Upper lobe of left lung (tissue), 6 donors: ENCODE measurements around the gene CCDC85B. TPM values are rescaled to one million over a fixed set of nuclear protein-coding genes. Genes with fewer than 3 reads are reported as not detected.

Experiments
- ATAC-seq, 2 donors: fragments of 200-7000 bp; cut with Tn5 transposase; one replicate each; pipeline ENCODE4 v1.9.1; 2022; ENCODE audit warnings: mild to moderate bottlenecking in 2 of 2, moderate library complexity in 2 of 2; ENCODE audit not compliant: low FRiP score in 2 of 2
- DNase-seq, 2 donors: peaks; one replicate each; pipeline ENCODE4 v3.0.0-alpha.2; 2019 to 2020
- H3K27ac ChIP-seq, 4 donors: fragments of 200-600 bp; sonication (generic); one replicate each; pipeline ENCODE4 v1.5.1; 2016 to 2019
- H3K27me3 ChIP-seq, 4 donors: fragments of 200-600 bp; sonication (generic); one replicate each; pipeline ENCODE4 v1.5.1; 2017 to 2019
- H3K36me3 ChIP-seq, 4 donors: fragments of 200-600 bp; sonication (generic); one replicate each; pipeline ENCODE4 v1.5.1; 2016 to 2019
- H3K4me1 ChIP-seq, 4 donors: fragments of 200-600 bp; sonication (generic); one replicate each; pipeline ENCODE4 v1.5.1; 2018 to 2019
- H3K4me3 ChIP-seq, 4 donors: fragments of 200-600 bp; sonication (generic); one replicate each; pipeline ENCODE4 v1.5.1; 2017 to 2019; ENCODE audit warnings: mild to moderate bottlenecking in 2 of 4, moderate library complexity in 1 of 4
- H3K9me3 ChIP-seq, 4 donors: fragments of 200-600 bp; sonication (generic); one replicate each; pipeline ENCODE4 v1.5.1; 2018 to 2019
- CTCF ChIP-seq, 6 experiments: fragments of 450-650 bp in 4 of 6; fragments of 200-600 bp in 2 of 6; sonication (generic) in 2 of 6; IDR thresholded peaks; one replicate each; pipeline ENCODE4 v1.5.1; 2016 to 2019; ENCODE audit warnings: antibody characterized with exemption in 6 of 6
- EP300 ChIP-seq, 4 donors: sonication (generic); formaldehyde crosslinking; IDR thresholded peaks; one replicate each; pipeline ENCODE4 v1.5.1; 2017; ENCODE audit warnings: antibody characterized with exemption in 4 of 4, control low read depth in 2 of 4
- POLR2A ChIP-seq, 4 donors: fragments of 450-650 bp; IDR thresholded peaks; one replicate each; pipeline ENCODE4 v1.5.1; 2016 to 2017; ENCODE audit warnings: antibody characterized with exemption in 4 of 4, mild to moderate bottlenecking in 2 of 4
- POLR2AphosphoS5 ChIP-seq, 2 donors: sonication (generic); formaldehyde crosslinking; IDR thresholded peaks; one replicate each; pipeline ENCODE4 v1.5.1; 2017; ENCODE audit warnings: antibody characterized with exemption in 2 of 2
- WGBS, 2 donors: methylation state at CpG; one replicate each; pipeline ENCODE4 v1.1.5; 2017 to 2018; 5-methylcytosine and 5-hydroxymethylcytosine counted together
- total RNA-seq, 6 donors: library from RNA; depleted of rRNA in 4 of 6; stranded (reverse); fragments of >200 nt in 4 of 6; gene quantifications; one replicate each; pipeline versions ENCODE4 v1.1.0 to v1.2.1, GENCODE V29; 2016 to 2021
- donor health status: DM: no; HTN: no; CAD: no; lungs with moderate emphysema.
- donor health status: DM: no; HTN: yes; CAD: no; lungs with severe emphysema.

CCDC85B gene
- total RNA-seq, 6 donors from 2014 or later, result 19.9 to 69.7 (median 37.2) TPM

DNA sequence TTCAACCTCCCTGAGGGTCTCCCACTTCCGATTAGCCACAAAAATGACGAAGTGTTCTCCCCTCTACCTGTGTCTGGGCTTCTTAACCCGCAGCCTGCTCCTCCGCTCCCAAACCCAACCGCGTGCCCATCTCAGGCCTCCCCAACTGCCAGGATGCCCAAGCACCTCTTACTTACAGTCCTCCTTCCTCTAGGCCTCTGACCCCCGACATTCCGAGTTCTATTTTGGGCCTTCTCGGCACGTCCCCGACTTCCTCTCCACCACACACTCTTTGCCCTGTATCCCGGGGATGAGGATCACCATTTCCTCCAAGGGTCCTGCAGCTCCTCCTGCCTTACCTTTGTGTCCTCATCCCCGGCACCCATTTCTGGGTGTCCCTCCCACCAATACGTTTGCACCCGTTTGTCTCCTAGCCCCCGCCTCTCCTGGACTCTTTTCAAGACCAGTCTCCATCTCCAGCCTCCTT, 30.6 kb upstream of the CCDC85B start:
- Histone ChIP-seq H3K36me3 (peaks cover 14 to 49% (median 43%) of the 10 kb centered on the region in 4 donors), H3K27me3 (no peaks in the 10 kb centered on the region), H3K4me3 (peak overlapping the region; percentile 66 to 98 (median 88)), H3K27ac (peak overlapping the region; percentile 90 to 99 (median 96)), H3K4me1 (peaks cover 29 to 63% (median 43%) of the 10 kb centered on the region in 4 donors), H3K9me3 (no peaks in the 10 kb centered on the region)
- WGBS, 2 donors, result 1% methylated on average over 16 of the region's 16 CpGs
- TF ChIP-seq POLR2A (IDR thresholded peaks at IDR 0.05) (peak in 1 of 4 donors; percentile 9), POLR2AphosphoS5 (IDR thresholded peaks at IDR 0.05) (no peak)
- DNase-seq, result no peak
- no peak for ATAC-seq

DNA sequence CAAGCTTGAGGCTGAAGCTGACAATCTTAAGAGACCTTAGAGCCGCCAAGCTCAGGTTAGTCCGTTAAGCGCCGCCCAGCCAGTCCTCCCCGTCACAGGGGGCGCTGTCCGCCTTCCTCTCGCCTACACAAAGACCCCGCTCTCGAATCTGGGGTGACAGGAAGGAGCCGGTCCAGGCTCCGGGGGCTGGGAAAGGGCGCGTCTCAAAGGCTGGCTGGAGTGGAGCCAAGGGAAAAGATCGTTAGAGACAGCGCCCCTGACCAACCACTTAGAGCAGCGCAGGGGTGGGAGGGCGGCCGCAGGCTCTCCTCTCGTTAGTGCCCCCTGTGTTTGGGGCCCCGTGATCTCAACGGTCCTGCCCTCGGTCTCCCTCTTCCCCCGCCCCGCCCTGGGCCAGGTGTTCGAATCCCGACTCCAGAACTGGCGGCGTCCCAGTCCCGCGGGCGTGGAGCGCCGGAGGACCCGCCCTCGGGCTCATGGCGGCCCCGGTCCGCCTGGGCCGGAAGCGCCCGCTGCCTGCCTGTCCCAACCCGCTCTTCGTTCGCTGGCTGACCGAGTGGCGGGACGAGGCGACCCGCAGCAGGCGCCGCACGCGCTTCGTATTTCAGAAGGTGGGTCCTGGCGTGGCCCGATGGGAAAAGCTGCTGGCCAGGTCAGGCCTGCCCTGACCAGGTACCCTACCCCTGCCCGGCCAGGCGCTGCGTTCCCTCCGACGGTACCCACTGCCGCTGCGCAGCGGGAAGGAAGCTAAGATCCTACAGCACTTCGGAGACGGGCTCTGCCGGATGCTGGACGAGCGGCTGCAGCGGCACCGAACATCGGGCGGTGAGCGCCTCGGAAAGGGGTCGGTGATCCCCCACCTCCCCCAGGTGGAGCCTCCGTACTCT, 30.0 kb upstream of the CCDC85B start, which contains the start of gene MUS81:
Gene MUS81, plus strand, starts transcription at position 156 of the 887 bp plus-strand sequence. Its CDS starts 321 bp downstream, at position 477.
- WGBS, 2 donors, result 1% methylated on average over 15 to 45 of the region's 78 CpGs

GRCh38 chr11:65861165-65861505, 29.3 kb upstream of the CCDC85B start:
- DNase-seq (peak in 1 of 2 donors; percentile 28), ATAC-seq (no peak)
- Histone ChIP-seq H3K36me3 (peaks cover 12 to 49% (median 42%) of the 10 kb centered on the region in 4 donors), H3K4me3 (peak overlapping the region; percentile 66 to 98 (median 88)), H3K4me1 (peaks cover 16 to 50% (median 34%) of the 10 kb centered on the region in 4 donors), H3K27ac (peak overlapping the region; percentile 90 to 99 (median 96)), H3K9me3 (no peaks in the 10 kb centered on the region), H3K27me3 (no peaks in the 10 kb centered on the region)
- WGBS, 2 donors, result 14 to 15% methylated on average over 8 to 14 of the region's 14 CpGs
- TF ChIP-seq CTCF (IDR thresholded peaks at IDR 0.05), result no peak
- TF ChIP-seq POLR2A (IDR thresholded peaks at IDR 0.05), result no peak
- TF ChIP-seq POLR2AphosphoS5 (IDR thresholded peaks at IDR 0.05), result no peak
- no peak for TF ChIP-seq EP300 (IDR thresholded peaks at IDR 0.05)

More for the DNA sequence above, 30.0 kb upstream of the CCDC85B start, which contains the start of gene MUS81:
- ATAC-seq, result peak; percentile 81 to 92
- Histone ChIP-seq H3K36me3 (peaks cover 13 to 49% (median 43%) of the 10 kb centered on the region in 4 donors), H3K4me1 (peaks cover 22 to 56% (median 40%) of the 10 kb centered on the region in 4 donors), H3K27ac (peak within 1 kb of the TSS; percentile 90 to 99 (median 96)), H3K27me3 (no peaks in the 10 kb centered on the region), H3K4me3 (peak within 1 kb of the TSS; percentile 66 to 98 (median 88)), H3K9me3 (no peaks in the 10 kb centered on the region)
- peak; percentile 98 for DNase-seq
- TF ChIP-seq CTCF (IDR thresholded peaks at IDR 0.05) (peak; percentile 76 to 96 (median 88)), POLR2A (IDR thresholded peaks at IDR 0.05) (peak in 2 of 4 donors; percentile 71 to 85), EP300 (IDR thresholded peaks at IDR 0.05) (peak in 1 of 4 donors; percentile 33), POLR2AphosphoS5 (IDR thresholded peaks at IDR 0.05) (peak; percentile 82 to 93)

DNA sequence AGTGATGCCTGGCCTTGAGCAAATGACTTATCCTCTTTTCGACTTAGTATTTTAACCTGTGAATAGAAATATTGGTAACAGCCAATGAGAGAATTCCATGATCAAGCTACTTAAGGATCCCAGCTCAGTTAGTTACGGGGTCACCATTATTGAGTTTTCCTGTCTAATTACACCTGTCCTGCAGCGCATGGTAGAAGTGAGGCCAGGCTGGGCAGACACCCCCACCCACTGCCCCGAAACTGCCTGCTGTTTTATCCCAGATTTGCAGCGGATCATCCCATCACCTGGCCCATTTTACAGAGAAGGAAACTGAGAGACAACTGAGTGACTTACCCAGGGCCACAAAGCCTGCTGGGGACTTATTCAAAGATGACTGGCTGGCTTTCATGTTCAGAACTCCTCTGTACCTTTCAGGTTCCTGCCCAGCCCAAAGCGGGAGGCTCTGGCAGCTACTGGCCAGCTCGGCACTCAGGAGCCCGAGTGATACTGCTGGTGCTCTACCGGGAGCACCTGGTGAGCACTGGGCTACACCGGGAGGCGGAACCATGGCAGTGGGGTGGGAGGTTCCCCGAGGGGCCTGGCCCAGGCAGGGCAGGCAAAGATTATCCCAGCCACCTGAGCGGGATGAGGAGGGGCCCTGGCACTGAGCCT, 28.8 kb upstream of the CCDC85B start:
- TF ChIP-seq POLR2AphosphoS5 (IDR thresholded peaks at IDR 0.05) (no peak), EP300 (IDR thresholded peaks at IDR 0.05) (no peak), CTCF (IDR thresholded peaks at IDR 0.05) (no peak), POLR2A (IDR thresholded peaks at IDR 0.05) (no peak)
- ATAC-seq (no peak), DNase-seq (peak in 1 of 2 donors; percentile 19)
- Histone ChIP-seq H3K27ac (peak overlapping the region in 3 of 4 donors; percentile 94 to 99 (median 98)), H3K4me1 (peaks cover 11 to 44% (median 29%) of the 10 kb centered on the region in 4 donors), H3K36me3 (peaks cover 16 to 49% (median 45%) of the 10 kb centered on the region in 4 donors), H3K27me3 (no peaks in the 10 kb centered on the region), H3K4me3 (peak overlapping the region in 3 of 4 donors; percentile 66 to 98 (median 77)), H3K9me3 (no peaks in the 10 kb centered on the region)
- WGBS, 2 donors, result 91 to 92% methylated on average over 6 to 8 of the region's 13 CpGs
